NCI-H526 (cell line): ENCODE data around the gene ANKRD11.
"Not testable (repeated sequence)": the region's sequence is repeated elsewhere in the genome, so short reads cannot be mapped to it uniquely, and the experiment has no call there.

Experiments used
- DNase-seq, 2 experiments: peaks; one replicate each; lab custom pipeline; 2025; lab: John Stamatoyannopoulos, UW

ANKRD11 gene

GRCh38 chr16:89328412-89329400 is 161.7 kb downstream of the ANKRD11 start:
- not testable (repeated sequence) for DNase-seq

GRCh38 chr16:89326721-89327120 is 163.6 kb downstream of the ANKRD11 start:
- DNase-seq = no peak

- peak in 1 of 2 experiments; percentile 26 for DNase-seq
Observed at GRCh38 chr16:89325861-89326471, 164.4 kb downstream of the ANKRD11 start.

- DNase-seq = no peak
Observed at GRCh38 chr16:89324056-89325010, 166.0 kb downstream of the ANKRD11 start.

GRCh38 chr16:89323120-89323960 is 167.0 kb downstream of the ANKRD11 start:
- no peak for DNase-seq

- DNase-seq = peak; percentile 37 to 60
Observed at GRCh38 chr16:89322321-89323119, 167.8 kb downstream of the ANKRD11 start.

- DNase-seq = peak; percentile 51 to 85
Observed at GRCh38 chr16:89320782-89321501, 169.4 kb downstream of the ANKRD11 start.

GRCh38 chr16:89319886-89320781 is 170.2 kb downstream of the ANKRD11 start:
- DNase-seq = no peak

GRCh38 chr16:89319631-89319885 is 170.8 kb downstream of the ANKRD11 start:
- DNase-seq = no peak

- no peak for DNase-seq
Observed at GRCh38 chr16:89318871-89319630, 171.3 kb downstream of the ANKRD11 start.

- no peak for DNase-seq
Observed at GRCh38 chr16:89318430-89318758, 172.0 kb downstream of the ANKRD11 start.

GRCh38 chr16:89317729-89318429 is 172.5 kb downstream of the ANKRD11 start:
- DNase-seq = no peak

GRCh38 chr16:89317101-89317671 is 173.2 kb downstream of the ANKRD11 start:
- no peak for DNase-seq

GRCh38 chr16:89316701-89317100 is 173.7 kb downstream of the ANKRD11 start:
- DNase-seq = no peak

- DNase-seq = no peak
Observed at GRCh38 chr16:89315791-89316581, 174.4 kb downstream of the ANKRD11 start.

GRCh38 chr16:89315271-89315670 is 175.1 kb downstream of the ANKRD11 start:
- DNase-seq = no peak
